CD14-positive monocyte (primary cell): Measurements from ENCODE around the gene CD276. TPM values are rescaled to one million over a fixed set of nuclear protein-coding genes. Genes with fewer than 3 reads are reported as not detected.

Experiments used
- DNase-seq, 3 donors: peaks; one replicate each; pipeline ENCODE4 v3.0.0-alpha.2; 2011 to 2022
- H2AFZ ChIP-seq: 2 replicates; pipeline ENCODE4 v1.6.0; 2012; ENCODE audit warnings: mild to moderate bottlenecking, low read depth, low read length, inconsistent platforms; ENCODE audit not compliant: insufficient read depth, poor library complexity, severe bottlenecking
- H3K27ac ChIP-seq, 2 donors: 1 replicate in 1 of 2; 2 replicates in 1 of 2; pipeline ENCODE4 v1.5.1; 2012 to 2013; ENCODE audit warnings: low read length in 2 of 2, control low read depth in 1 of 2, inconsistent platforms in 1 of 2, low read depth in 1 of 2, mild to moderate bottlenecking in 1 of 2
- H3K27me3 ChIP-seq, 2 donors: one replicate each; pipeline versions ENCODE4 v1.6.0 to v1.6.1; 2011 to 2013; ENCODE audit warnings: low read length in 2 of 2; ENCODE audit not compliant: control insufficient read depth in 2 of 2, insufficient read depth in 2 of 2
- H3K36me3 ChIP-seq, 2 donors: replicated peaks in 1 of 2; 1 replicate in 1 of 2; 2 replicates in 1 of 2; pipeline versions ENCODE4 v1.5.1 to v1.6.1; 2012 to 2013; ENCODE audit warnings: low read length in 2 of 2, control low read depth in 1 of 2, inconsistent platforms in 1 of 2, mild to moderate bottlenecking in 1 of 2; ENCODE audit not compliant: insufficient read depth in 2 of 2, control insufficient read depth in 1 of 2
- H3K4me1 ChIP-seq, 2 donors: 1 replicate in 1 of 2; 2 replicates in 1 of 2; pipeline versions ENCODE4 v1.5.1 to v1.6.1; 2012 to 2013; ENCODE audit warnings: low read length in 2 of 2, control low read depth in 1 of 2, inconsistent platforms in 1 of 2, mild to moderate bottlenecking in 1 of 2, moderate library complexity in 1 of 2; ENCODE audit not compliant: insufficient read depth in 2 of 2, control insufficient read depth in 1 of 2
- H3K4me2 ChIP-seq: replicated peaks from 2 replicates; pipeline ENCODE3; 2012; ENCODE audit warnings: low read length, moderate library complexity, mild to moderate bottlenecking; ENCODE audit not compliant: poor library complexity, severe bottlenecking; ENCODE audit errors: extremely low read depth
- H3K4me3 ChIP-seq, 3 experiments: fragments of 200-600 bp in 1 of 3; sonication (generic) in 1 of 3; replicated peaks in 1 of 3; 1 replicate in 2 of 3; 2 replicates in 1 of 3; pipeline ENCODE4 v1.5.1; 2011 to 2013; ENCODE audit warnings: low read length in 3 of 3, mild to moderate bottlenecking in 3 of 3, control low read depth in 2 of 3, low read depth in 2 of 3, inconsistent platforms in 1 of 3, moderate library complexity in 1 of 3
- H3K79me2 ChIP-seq: 2 replicates; pipeline ENCODE4 v1.6.0; 2012; ENCODE audit warnings: mild to moderate bottlenecking, control low read depth, inconsistent platforms, low read length, moderate library complexity; ENCODE audit not compliant: insufficient read depth
- H3K9ac ChIP-seq: 2 replicates; pipeline ENCODE4 v1.6.0; 2017; ENCODE audit warnings: low read length, mild to moderate bottlenecking; ENCODE audit not compliant: insufficient read depth, poor library complexity, severe bottlenecking
- H3K9me3 ChIP-seq, 2 donors: replicated peaks in 1 of 2; 1 replicate in 1 of 2; 2 replicates in 1 of 2; pipeline versions ENCODE4 v1.5.1 to v1.6.1; 2012 to 2013; ENCODE audit warnings: low read length in 2 of 2, control low read depth in 1 of 2; ENCODE audit not compliant: control insufficient read depth in 1 of 2, insufficient read depth in 1 of 2
- H4K20me1 ChIP-seq: 2 replicates; pipeline ENCODE4 v1.6.0; 2012; ENCODE audit warnings: mild to moderate bottlenecking, low read length, control low read depth, moderate library complexity; ENCODE audit not compliant: insufficient read depth
- H3K27ac Mint-ChIP-seq, 7 donors: one replicate each; pipeline ENCODE4 v1.8.0; 2020; ENCODE audit warnings: mild to moderate bottlenecking in 7 of 7, mixed read lengths in 7 of 7, moderate library complexity in 6 of 7, inconsistent platforms in 2 of 7
- H3K27me3 Mint-ChIP-seq, 3 donors: one replicate each; pipeline ENCODE4 v1.8.0; 2021 to 2022; ENCODE audit warnings: low read depth in 3 of 3, mild to moderate bottlenecking in 3 of 3, mixed read lengths in 3 of 3, moderate library complexity in 3 of 3, inconsistent platforms in 1 of 3
- H3K36me3 Mint-ChIP-seq, 2 donors: one replicate each; pipeline ENCODE4 v1.8.0; 2020; ENCODE audit warnings: mixed read lengths in 2 of 2, inconsistent platforms in 1 of 2, mild to moderate bottlenecking in 1 of 2
- H3K4me1 Mint-ChIP-seq: one replicate; pipeline ENCODE4 v1.8.0; 2020; ENCODE audit warnings: mild to moderate bottlenecking, mixed read lengths
- H3K4me3 Mint-ChIP-seq, 2 donors: one replicate each; pipeline ENCODE4 v1.8.0; 2020; ENCODE audit warnings: mild to moderate bottlenecking in 2 of 2, mixed read lengths in 2 of 2, moderate library complexity in 1 of 2
- H3K9me3 Mint-ChIP-seq, 7 donors: one replicate each; pipeline ENCODE4 v1.8.0; 2020 to 2022; ENCODE audit warnings: mixed read lengths in 7 of 7, mild to moderate bottlenecking in 6 of 7, moderate library complexity in 6 of 7, inconsistent platforms in 2 of 7
- CTCF ChIP-seq: fragments of 200-600 bp; IDR thresholded peaks from one replicate; pipeline ENCODE4 v1.8.0; 2022; ENCODE audit warnings: antibody characterized with exemption, mild to moderate bottlenecking
- WGBS: methylation state at CpG from one replicate; pipeline ENCODE4 v1.1.5; 2013; ENCODE audit warnings: missing lambda C conversion rate; ENCODE audit not compliant: insufficient coverage; 5-methylcytosine and 5-hydroxymethylcytosine counted together
- intact Hi-C, 2 donors: fragments of 100-400 bp; cut with micrococcal nuclease; formaldehyde crosslinking; loops; one replicate each; pipeline versions ENCODE4 v1.15.0 to v1.15.1; 2023
- polyA plus RNA-seq, 3 donors: library from polyadenylated mRNA; depleted of rRNA in 1 of 3; unstranded in 2 of 3; stranded (reverse) in 1 of 3; fragments of 300-500 nt in 2 of 3; fragments of >200 nt in 1 of 3; fragmentation: Illumina TruSeq in 2 of 3; gene quantifications; 1 replicate in 2 of 3; 2 replicates in 1 of 3; pipeline ENCODE4 v1.2.3, GENCODE V29; 2012 to 2021

Gene CD276
- polyA plus RNA-seq, 3 donors, result 0.52 to 0.72 (median 0.64) TPM

- H3K27me3 ChIP-seq, result peaks cover 0 to 4% of the 10 kb centered on the region in 2 donors
- DNase-seq, result no peak
- H3K27me3 Mint-ChIP-seq, result peaks cover 19 to 27% (median 19%) of the 10 kb centered on the region in 3 donors
- no peaks in the 10 kb centered on the region for H4K20me1 ChIP-seq
- H3K27ac Mint-ChIP-seq, result no peak overlapping the region
- H3K9me3 Mint-ChIP-seq, result no peaks in the 10 kb centered on the region
- no peak for TF ChIP-seq CTCF
- no peak overlapping the region for H3K9ac ChIP-seq
- no peak overlapping the region for H3K4me3 ChIP-seq
- no peaks in the 10 kb centered on the region for H3K36me3 ChIP-seq
- H3K27ac ChIP-seq, result no peak overlapping the region
- H3K36me3 Mint-ChIP-seq, result no peaks in the 10 kb centered on the region
- intact Hi-C loops, result no loop called here
- H2AFZ ChIP-seq, result no peak overlapping the region
- H3K79me2 ChIP-seq, result no peaks in the 10 kb centered on the region
- H3K4me1 ChIP-seq, result peaks cover 12 to 15% of the 10 kb centered on the region in 2 donors
- peaks cover 23% of the 10 kb centered on the region for H3K4me1 Mint-ChIP-seq
- no peaks in the 10 kb centered on the region for H3K9me3 ChIP-seq
- H3K4me3 Mint-ChIP-seq, result no peak overlapping the region
- no peak overlapping the region for H3K4me2 ChIP-seq
- 100% methylated on average over 1 of the region's 3 CpGs for WGBS
These were observed 31.2 kb downstream of the CD276 start for GRCh38 chr15:73715417-73715816.

GRCh38 chr15:73716417-73716816 lies 32.2 kb downstream of the CD276 start:
- Histone ChIP-seq H3K36me3 (no peaks in the 10 kb centered on the region), H3K9me3 (no peaks in the 10 kb centered on the region), H3K79me2 (no peaks in the 10 kb centered on the region), H3K27me3 (peaks cover 0 to 4% of the 10 kb centered on the region in 2 donors), H3K4me3 (no peak overlapping the region), H4K20me1 (no peaks in the 10 kb centered on the region), H2AFZ (no peak overlapping the region), H3K4me2 (no peak overlapping the region), H3K27ac (no peak overlapping the region), H3K4me1 (peaks cover 3 to 6% of the 10 kb centered on the region in 2 donors), H3K9ac (no peak overlapping the region)
- Mint-ChIP-seq H3K27me3 (peaks cover 18 to 27% (median 20%) of the 10 kb centered on the region in 3 donors), H3K4me3 (no peak overlapping the region), H3K9me3 (no peaks in the 10 kb centered on the region), H3K4me1 (peaks cover 13% of the 10 kb centered on the region), H3K27ac (no peak overlapping the region), H3K36me3 (no peaks in the 10 kb centered on the region)
- intact Hi-C loops, result no loop called here
- 87% methylated on average over 3 of the region's 6 CpGs for WGBS
- no peak for DNase-seq
- no peak for TF ChIP-seq CTCF
